OCI-LY3 (cell line): Measurements from ENCODE around the gene HAUS7.

Experiments
- EZH2phosphoT487 ChIP-seq: fragments of 200-600 bp; shearing (Covaris generic); IDR thresholded peaks from 2 replicates; pipeline ENCODE4 v1.6.1; 2018; ENCODE audit warnings: antibody characterized with exemption, mixed run types, low read depth
- TF ChIP-seq, protein P1 (sequence below): fragments of 200-600, 300-600 bp; sonication (generic); IDR thresholded peaks from 2 replicates; pipeline ENCODE4 v1.5.1; 2014; ENCODE audit warnings: antibody characterized with exemption, low read length, low read depth

DNA sequence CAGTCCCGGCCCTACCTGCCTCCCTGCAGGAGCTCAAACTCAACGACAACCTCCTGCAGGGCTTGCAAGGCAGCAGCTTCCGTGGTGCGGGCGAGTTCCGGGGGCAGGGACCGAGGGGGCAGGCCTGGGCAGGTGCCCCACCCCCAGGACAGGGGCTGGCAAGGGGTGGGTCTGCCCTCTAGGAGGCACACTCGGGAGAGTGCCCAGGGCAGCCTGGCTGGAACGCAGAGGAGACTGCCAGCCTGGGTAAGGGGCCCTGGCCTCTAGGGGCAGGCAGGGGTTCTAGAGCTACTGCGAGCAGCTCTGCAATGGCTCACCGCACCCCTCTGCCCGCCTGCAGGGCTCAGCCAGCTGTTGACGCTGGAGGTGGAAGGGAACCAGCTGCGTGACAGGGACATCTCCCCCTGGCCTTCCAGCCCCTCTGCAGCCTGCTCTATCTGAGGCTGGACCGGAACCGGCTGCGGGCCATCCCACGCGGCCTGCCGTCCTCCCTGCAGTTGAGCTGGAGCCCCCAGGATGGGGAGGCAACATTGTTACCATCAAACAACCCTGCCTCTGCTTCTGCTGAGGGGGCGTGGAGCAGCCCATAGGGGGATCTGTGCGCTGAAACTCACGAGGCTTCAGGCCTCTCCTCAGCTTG lies 12.1 kb upstream of the HAUS7 start:
- TF ChIP-seq, protein P1, sequence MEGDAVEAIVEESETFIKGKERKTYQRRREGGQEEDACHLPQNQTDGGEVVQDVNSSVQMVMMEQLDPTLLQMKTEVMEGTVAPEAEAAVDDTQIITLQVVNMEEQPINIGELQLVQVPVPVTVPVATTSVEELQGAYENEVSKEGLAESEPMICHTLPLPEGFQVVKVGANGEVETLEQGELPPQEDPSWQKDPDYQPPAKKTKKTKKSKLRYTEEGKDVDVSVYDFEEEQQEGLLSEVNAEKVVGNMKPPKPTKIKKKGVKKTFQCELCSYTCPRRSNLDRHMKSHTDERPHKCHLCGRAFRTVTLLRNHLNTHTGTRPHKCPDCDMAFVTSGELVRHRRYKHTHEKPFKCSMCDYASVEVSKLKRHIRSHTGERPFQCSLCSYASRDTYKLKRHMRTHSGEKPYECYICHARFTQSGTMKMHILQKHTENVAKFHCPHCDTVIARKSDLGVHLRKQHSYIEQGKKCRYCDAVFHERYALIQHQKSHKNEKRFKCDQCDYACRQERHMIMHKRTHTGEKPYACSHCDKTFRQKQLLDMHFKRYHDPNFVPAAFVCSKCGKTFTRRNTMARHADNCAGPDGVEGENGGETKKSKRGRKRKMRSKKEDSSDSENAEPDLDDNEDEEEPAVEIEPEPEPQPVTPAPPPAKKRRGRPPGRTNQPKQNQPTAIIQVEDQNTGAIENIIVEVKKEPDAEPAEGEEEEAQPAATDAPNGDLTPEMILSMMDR, result no peak
- no peak for TF ChIP-seq EZH2phosphoT487
